K562 (cell line): Measurements from ENCODE around the gene CMSS1. TPM values are rescaled to one million over a fixed set of nuclear protein-coding genes. Genes with fewer than 3 reads are reported as not detected.

ENCODE experiments used
- ELF4 ChIP-seq: fragments of 450-650 bp; formaldehyde crosslinking; IDR thresholded peaks from 2 replicates; pipeline ENCODE4 v1.4.0; 2022; ENCODE audit warnings: missing genetic modification characterization
- HMG20B ChIP-seq: fragments of 250-450 bp; sonication (Bioruptor Pico); IDR thresholded peaks from 2 replicates; pipeline ENCODE4 v1.5.0; 2021; ENCODE audit warnings: mild to moderate bottlenecking
- PTRF ChIP-seq: fragments of 450-650 bp; IDR thresholded peaks from 2 replicates; pipeline ENCODE4 v1.6.1; 2016; ENCODE audit warnings: mild to moderate bottlenecking, missing genetic modification characterization, missing compliant biosample characterization
- RAD21 ChIP-seq, 2 experiments: fragments of 250-450 bp in 1 of 2; fragments of 450-650 bp in 1 of 2; sonication (Bioruptor Pico) in 1 of 2; formaldehyde crosslinking in 1 of 2; IDR thresholded peaks in 1 of 2; conservative IDR thresholded peaks in 1 of 2; 2 replicates each; pipeline versions ENCODE4 v1.4.0 to v1.8.0; 2020 to 2022; ENCODE audit warnings: mild to moderate bottlenecking in 2 of 2, moderate library complexity in 1 of 2
- SLC30A9 ChIP-seq: fragments of 250-450 bp; sonication (Bioruptor Pico); IDR thresholded peaks from 2 replicates; pipeline ENCODE4 v1.8.0; 2022; ENCODE audit warnings: mild to moderate bottlenecking, moderate library complexity
- SMAD2 ChIP-seq: fragments of 150-350 bp; IDR thresholded peaks from 2 replicates; pipeline ENCODE4 v1.6.1; 2014; ENCODE audit warnings: low read depth, mild to moderate bottlenecking, low read length
- SMARCB1 ChIP-seq: IDR thresholded peaks from 2 replicates; pipeline ENCODE4 v1.6.1; 2011; ENCODE audit warnings: improper control_type of control experiment, low read depth; ENCODE audit not compliant: insufficient read length
- SP2 ChIP-seq: IDR thresholded peaks from 2 replicates; pipeline ENCODE4 v1.6.1; 2011; ENCODE audit warnings: mild to moderate bottlenecking, low read depth, low read length, moderate library complexity; ENCODE audit not compliant: poor library complexity, severe bottlenecking; ENCODE audit errors: extremely low read depth
- ZFX ChIP-seq: sonication (generic); formaldehyde crosslinking; IDR thresholded peaks from 2 replicates; pipeline ENCODE4 v1.8.0; 2022; ENCODE audit warnings: mild to moderate bottlenecking, missing genetic modification reagents, moderate library complexity
- ZNF174 ChIP-seq: fragments of 250-450 bp; sonication (Bioruptor Pico); IDR thresholded peaks from 2 replicates; pipeline ENCODE4 v1.4.0; 2020; ENCODE audit warnings: mild to moderate bottlenecking
- ZNF778 ChIP-seq: fragments of 450-650 bp; formaldehyde crosslinking; IDR thresholded peaks from 2 replicates; pipeline ENCODE4 v1.4.0; 2020; ENCODE audit warnings: mild to moderate bottlenecking, moderate library complexity
- polyA plus RNA-seq, 8 experiments: library from polyadenylated mRNA; depleted of rRNA in 4 of 8; stranded (reverse) in 5 of 8; unstranded in 3 of 8; fragments of >200 nt; fragmentation: Nextera tagmentation in 2 of 8; fragmentation: Illumina TruSeq in 1 of 8; extraction: Ambion mirVana in 2 of 8; extraction: Trizol in 1 of 8; gene quantifications; 2 replicates each; pipeline versions ENCODE4 v1.2.1 to v1.2.3, GENCODE V29; 2011 to 2014; ENCODE audit warnings: inconsistent platforms in 1 of 8, missing spikeins in 1 of 8
- total RNA-seq, 7 experiments: library from RNA; depleted of rRNA in 6 of 7; stranded (reverse); fragments of >200 nt in 6 of 7; fragmentation: Illumina TruSeq in 2 of 7; extraction: Trizol in 2 of 7; gene quantifications; 2 replicates each; pipeline versions ENCODE4 v1.2.1 to v1.2.3, GENCODE V29; 2011 to 2021; ENCODE audit warnings: low replicate concordance in 1 of 7
- TF ChIP-seq, protein P1 (sequence below): fragments of 250-450 bp; sonication (Bioruptor Pico); IDR thresholded peaks from 2 replicates; pipeline ENCODE4 v1.8.0; 2021; ENCODE audit warnings: mild to moderate bottlenecking, moderate library complexity
- TF ChIP-seq, protein P2 (sequence below): fragments of 450-650 bp; IDR thresholded peaks from 2 replicates; pipeline ENCODE4 v1.6.1; 2016; ENCODE audit warnings: mild to moderate bottlenecking, moderate library complexity
- TF ChIP-seq, protein P3 (sequence below): sonication (generic); formaldehyde crosslinking; IDR thresholded peaks from 2 replicates; pipeline ENCODE4 v1.8.0; 2023; ENCODE audit warnings: mild to moderate bottlenecking, missing genetic modification reagents

The CMSS1 gene
- total and polyA plus RNA-seq, 9 of the 15 experiments (the other 6 are each of a cell fraction or from before 2014, with no cell fraction given), result 46.9 to 109 (median 72.3) TPM

DNA sequence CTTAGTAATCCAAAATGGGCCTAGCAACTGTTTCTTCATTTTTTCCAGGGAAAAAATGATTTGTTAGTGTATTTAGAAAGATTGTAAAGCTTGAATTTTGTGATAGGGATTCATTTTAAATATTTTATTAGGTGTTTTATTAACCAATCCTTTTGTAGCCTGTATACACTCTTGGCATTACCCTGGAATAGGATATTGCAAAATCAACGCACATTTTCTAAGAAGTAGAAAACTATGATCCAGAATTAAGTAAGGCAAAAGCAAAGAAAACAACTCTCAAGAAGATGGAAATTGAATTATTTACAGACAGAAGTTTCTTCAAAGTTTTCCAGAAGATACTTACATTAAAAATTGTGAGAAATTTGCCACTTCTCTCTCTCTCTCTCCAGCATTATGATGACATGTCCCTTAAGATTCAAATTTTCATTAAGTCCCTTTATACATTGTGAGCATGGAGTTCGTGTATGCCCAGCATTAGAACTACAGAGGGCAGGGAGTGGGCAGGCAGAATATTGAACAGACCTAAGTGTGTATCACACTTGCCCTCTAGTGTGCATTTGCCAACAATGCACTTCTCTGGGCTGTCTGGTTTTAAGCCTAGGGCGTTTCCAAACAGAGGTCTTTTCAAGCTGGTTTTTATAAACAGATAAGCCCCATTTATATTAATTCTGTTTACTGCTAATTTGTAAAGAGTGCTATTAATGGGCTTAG, 28.5 kb upstream of the CMSS1 start (continued):
- TF ChIP-seq, protein P1, sequence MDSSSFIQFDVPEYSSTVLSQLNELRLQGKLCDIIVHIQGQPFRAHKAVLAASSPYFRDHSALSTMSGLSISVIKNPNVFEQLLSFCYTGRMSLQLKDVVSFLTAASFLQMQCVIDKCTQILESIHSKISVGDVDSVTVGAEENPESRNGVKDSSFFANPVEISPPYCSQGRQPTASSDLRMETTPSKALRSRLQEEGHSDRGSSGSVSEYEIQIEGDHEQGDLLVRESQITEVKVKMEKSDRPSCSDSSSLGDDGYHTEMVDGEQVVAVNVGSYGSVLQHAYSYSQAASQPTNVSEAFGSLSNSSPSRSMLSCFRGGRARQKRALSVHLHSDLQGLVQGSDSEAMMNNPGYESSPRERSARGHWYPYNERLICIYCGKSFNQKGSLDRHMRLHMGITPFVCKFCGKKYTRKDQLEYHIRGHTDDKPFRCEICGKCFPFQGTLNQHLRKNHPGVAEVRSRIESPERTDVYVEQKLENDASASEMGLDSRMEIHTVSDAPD (CRISPR knock-in tag), result no peak
- TF ChIP-seq RAD21 (CRISPR knock-in tag; conservative IDR thresholded peaks at IDR 0.05 in 1 of 2, IDR thresholded peaks at IDR 0.05 in 1 of 2) (peak; percentile 80 to 84), ZNF778 (CRISPR knock-in tag) (no peak), ZFX (CRISPR knock-in tag) (no peak), SMARCB1 (no peak), SMAD2 (no peak), ELF4 (CRISPR knock-in tag) (no peak), SLC30A9 (CRISPR knock-in tag) (no peak), SP2 (no peak), ZNF174 (CRISPR knock-in tag) (no peak), HMG20B (no peak), PTRF (tag) (no peak)
- TF ChIP-seq, protein P2, sequence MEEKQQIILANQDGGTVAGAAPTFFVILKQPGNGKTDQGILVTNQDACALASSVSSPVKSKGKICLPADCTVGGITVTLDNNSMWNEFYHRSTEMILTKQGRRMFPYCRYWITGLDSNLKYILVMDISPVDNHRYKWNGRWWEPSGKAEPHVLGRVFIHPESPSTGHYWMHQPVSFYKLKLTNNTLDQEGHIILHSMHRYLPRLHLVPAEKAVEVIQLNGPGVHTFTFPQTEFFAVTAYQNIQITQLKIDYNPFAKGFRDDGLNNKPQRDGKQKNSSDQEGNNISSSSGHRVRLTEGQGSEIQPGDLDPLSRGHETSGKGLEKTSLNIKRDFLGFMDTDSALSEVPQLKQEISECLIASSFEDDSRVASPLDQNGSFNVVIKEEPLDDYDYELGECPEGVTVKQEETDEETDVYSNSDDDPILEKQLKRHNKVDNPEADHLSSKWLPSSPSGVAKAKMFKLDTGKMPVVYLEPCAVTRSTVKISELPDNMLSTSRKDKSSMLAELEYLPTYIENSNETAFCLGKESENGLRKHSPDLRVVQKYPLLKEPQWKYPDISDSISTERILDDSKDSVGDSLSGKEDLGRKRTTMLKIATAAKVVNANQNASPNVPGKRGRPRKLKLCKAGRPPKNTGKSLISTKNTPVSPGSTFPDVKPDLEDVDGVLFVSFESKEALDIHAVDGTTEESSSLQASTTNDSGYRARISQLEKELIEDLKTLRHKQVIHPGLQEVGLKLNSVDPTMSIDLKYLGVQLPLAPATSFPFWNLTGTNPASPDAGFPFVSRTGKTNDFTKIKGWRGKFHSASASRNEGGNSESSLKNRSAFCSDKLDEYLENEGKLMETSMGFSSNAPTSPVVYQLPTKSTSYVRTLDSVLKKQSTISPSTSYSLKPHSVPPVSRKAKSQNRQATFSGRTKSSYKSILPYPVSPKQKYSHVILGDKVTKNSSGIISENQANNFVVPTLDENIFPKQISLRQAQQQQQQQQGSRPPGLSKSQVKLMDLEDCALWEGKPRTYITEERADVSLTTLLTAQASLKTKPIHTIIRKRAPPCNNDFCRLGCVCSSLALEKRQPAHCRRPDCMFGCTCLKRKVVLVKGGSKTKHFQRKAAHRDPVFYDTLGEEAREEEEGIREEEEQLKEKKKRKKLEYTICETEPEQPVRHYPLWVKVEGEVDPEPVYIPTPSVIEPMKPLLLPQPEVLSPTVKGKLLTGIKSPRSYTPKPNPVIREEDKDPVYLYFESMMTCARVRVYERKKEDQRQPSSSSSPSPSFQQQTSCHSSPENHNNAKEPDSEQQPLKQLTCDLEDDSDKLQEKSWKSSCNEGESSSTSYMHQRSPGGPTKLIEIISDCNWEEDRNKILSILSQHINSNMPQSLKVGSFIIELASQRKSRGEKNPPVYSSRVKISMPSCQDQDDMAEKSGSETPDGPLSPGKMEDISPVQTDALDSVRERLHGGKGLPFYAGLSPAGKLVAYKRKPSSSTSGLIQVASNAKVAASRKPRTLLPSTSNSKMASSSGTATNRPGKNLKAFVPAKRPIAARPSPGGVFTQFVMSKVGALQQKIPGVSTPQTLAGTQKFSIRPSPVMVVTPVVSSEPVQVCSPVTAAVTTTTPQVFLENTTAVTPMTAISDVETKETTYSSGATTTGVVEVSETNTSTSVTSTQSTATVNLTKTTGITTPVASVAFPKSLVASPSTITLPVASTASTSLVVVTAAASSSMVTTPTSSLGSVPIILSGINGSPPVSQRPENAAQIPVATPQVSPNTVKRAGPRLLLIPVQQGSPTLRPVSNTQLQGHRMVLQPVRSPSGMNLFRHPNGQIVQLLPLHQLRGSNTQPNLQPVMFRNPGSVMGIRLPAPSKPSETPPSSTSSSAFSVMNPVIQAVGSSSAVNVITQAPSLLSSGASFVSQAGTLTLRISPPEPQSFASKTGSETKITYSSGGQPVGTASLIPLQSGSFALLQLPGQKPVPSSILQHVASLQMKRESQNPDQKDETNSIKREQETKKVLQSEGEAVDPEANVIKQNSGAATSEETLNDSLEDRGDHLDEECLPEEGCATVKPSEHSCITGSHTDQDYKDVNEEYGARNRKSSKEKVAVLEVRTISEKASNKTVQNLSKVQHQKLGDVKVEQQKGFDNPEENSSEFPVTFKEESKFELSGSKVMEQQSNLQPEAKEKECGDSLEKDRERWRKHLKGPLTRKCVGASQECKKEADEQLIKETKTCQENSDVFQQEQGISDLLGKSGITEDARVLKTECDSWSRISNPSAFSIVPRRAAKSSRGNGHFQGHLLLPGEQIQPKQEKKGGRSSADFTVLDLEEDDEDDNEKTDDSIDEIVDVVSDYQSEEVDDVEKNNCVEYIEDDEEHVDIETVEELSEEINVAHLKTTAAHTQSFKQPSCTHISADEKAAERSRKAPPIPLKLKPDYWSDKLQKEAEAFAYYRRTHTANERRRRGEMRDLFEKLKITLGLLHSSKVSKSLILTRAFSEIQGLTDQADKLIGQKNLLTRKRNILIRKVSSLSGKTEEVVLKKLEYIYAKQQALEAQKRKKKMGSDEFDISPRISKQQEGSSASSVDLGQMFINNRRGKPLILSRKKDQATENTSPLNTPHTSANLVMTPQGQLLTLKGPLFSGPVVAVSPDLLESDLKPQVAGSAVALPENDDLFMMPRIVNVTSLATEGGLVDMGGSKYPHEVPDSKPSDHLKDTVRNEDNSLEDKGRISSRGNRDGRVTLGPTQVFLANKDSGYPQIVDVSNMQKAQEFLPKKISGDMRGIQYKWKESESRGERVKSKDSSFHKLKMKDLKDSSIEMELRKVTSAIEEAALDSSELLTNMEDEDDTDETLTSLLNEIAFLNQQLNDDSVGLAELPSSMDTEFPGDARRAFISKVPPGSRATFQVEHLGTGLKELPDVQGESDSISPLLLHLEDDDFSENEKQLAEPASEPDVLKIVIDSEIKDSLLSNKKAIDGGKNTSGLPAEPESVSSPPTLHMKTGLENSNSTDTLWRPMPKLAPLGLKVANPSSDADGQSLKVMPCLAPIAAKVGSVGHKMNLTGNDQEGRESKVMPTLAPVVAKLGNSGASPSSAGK, result no peak
- TF ChIP-seq, protein P3, sequence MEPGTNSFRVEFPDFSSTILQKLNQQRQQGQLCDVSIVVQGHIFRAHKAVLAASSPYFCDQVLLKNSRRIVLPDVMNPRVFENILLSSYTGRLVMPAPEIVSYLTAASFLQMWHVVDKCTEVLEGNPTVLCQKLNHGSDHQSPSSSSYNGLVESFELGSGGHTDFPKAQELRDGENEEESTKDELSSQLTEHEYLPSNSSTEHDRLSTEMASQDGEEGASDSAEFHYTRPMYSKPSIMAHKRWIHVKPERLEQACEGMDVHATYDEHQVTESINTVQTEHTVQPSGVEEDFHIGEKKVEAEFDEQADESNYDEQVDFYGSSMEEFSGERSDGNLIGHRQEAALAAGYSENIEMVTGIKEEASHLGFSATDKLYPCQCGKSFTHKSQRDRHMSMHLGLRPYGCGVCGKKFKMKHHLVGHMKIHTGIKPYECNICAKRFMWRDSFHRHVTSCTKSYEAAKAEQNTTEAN, result no peak
